GM18951 (cell line): Measurements from ENCODE around the gene DNAJC19.
"Not testable (repeated sequence)": the region's sequence is repeated elsewhere in the genome, so short reads cannot be mapped to it uniquely, and the experiment has no call there.

Source experiments
- POLR2A ChIP-seq: IDR thresholded peaks from 4 replicates; pipeline ENCODE4 v1.6.1; 2011; ENCODE audit warnings: mild to moderate bottlenecking; ENCODE audit not compliant: insufficient read length, insufficient read depth; ENCODE audit errors: extremely low read depth
- in situ Hi-C: fragments of 300-500 bp; cut with MboI; formaldehyde crosslinking; loops from one replicate; pipeline ENCODE4 v1.12.0; 2022; ENCODE audit warnings: low sequenced_read_pairs, mixed read lengths, inconsistent platforms; ENCODE audit not compliant: unreplicated experiment

Gene DNAJC19

GRCh38 chr3:180989291-180990163 lies at the start of gene DNAJC19:
Gene DNAJC19, minus strand, starts transcription at chr3:180989736. Its CDS starts 134 bp downstream, at chr3:180989602.
- in situ Hi-C loops = no loop called here
- TF ChIP-seq POLR2A = peak; percentile 92

GRCh38 chr3:181030948-181031347 lies 41.4 kb upstream of the DNAJC19 start:
- in situ Hi-C loops = no loop called here
- TF ChIP-seq POLR2A = no peak

GRCh38 chr3:181025204-181025603 lies 35.7 kb upstream of the DNAJC19 start:
- in situ Hi-C loops = no loop called here
- TF ChIP-seq POLR2A = no peak

GRCh38 chr3:181017690-181018089 lies 28.2 kb upstream of the DNAJC19 start:
- in situ Hi-C loops = no loop called here
- TF ChIP-seq POLR2A = no peak

GRCh38 chr3:181009225-181009624 lies 19.7 kb upstream of the DNAJC19 start:
- in situ Hi-C loops = no loop called here
- no peak for TF ChIP-seq POLR2A

- no peak for TF ChIP-seq POLR2A
- in situ Hi-C loops = no loop called here
Measured at GRCh38 chr3:181008796-181009195, 19.3 kb upstream of the DNAJC19 start.

- in situ Hi-C loops = no loop called here
- no peak for TF ChIP-seq POLR2A
Measured at GRCh38 chr3:181007262-181007661, 17.7 kb upstream of the DNAJC19 start.

GRCh38 chr3:181006541-181006940 lies 17.0 kb upstream of the DNAJC19 start:
- no peak for TF ChIP-seq POLR2A
- in situ Hi-C loops = no loop called here

- in situ Hi-C loops = not testable (repeated sequence)
Measured at GRCh38 chr3:181003469-181003868, 13.9 kb upstream of the DNAJC19 start.

- in situ Hi-C loops = not testable (repeated sequence)
Measured at GRCh38 chr3:181002331-181002730, 12.8 kb upstream of the DNAJC19 start.

GRCh38 chr3:180996415-180996932 lies 6.9 kb upstream of the DNAJC19 start:
- TF ChIP-seq POLR2A = no peak
- in situ Hi-C loops = no loop called here

GRCh38 chr3:180990505-180990904 lies 969 bp upstream of the DNAJC19 start:
- in situ Hi-C loops = no loop called here
- no peak for TF ChIP-seq POLR2A

GRCh38 chr3:180987344-180987743 lies 2.2 kb downstream of the DNAJC19 start:
- in situ Hi-C loops = no loop called here
- TF ChIP-seq POLR2A = no peak

- in situ Hi-C loops = not testable (repeated sequence)
Measured at GRCh38 chr3:180986366-180986765, 3.2 kb downstream of the DNAJC19 start.
